ENCODE measurements around the gene SLC9A1. TPM values are rescaled to one million over a fixed set of nuclear protein-coding genes. Genes with fewer than 3 reads are reported as not detected.

Gene SLC9A1
- total and polyA plus RNA-seq, 2 of the 8 experiments (the other 6 are each of a cell fraction or from before 2014, with no cell fraction given), result 11.3 to 25.1 TPM

- TF ChIP-seq PHF8 (conservative IDR thresholded peaks at IDR 0.05; ENCODE audit: low read depth, low read length) (no peak), TCF12 (IDR thresholded peaks at IDR 0.05; ENCODE audit: low read depth, low read length) (no peak), YY1 (IDR thresholded peaks at IDR 0.05; ENCODE audit: low read depth, low read length) (no peak), SIN3A (conservative IDR thresholded peaks at IDR 0.05 in 1 of 2, IDR thresholded peaks at IDR 0.05 in 1 of 2; ENCODE audit: low read depth in 1 of 2, low read length in 2 of 2) (no peak), SUZ12 (IDR thresholded peaks at IDR 0.05; ENCODE audit: low read length) (no peak)
- TF ChIP-seq, protein P1, sequence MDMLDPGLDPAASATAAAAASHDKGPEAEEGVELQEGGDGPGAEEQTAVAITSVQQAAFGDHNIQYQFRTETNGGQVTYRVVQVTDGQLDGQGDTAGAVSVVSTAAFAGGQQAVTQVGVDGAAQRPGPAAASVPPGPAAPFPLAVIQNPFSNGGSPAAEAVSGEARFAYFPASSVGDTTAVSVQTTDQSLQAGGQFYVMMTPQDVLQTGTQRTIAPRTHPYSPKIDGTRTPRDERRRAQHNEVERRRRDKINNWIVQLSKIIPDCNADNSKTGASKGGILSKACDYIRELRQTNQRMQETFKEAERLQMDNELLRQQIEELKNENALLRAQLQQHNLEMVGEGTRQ (IDR thresholded peaks at IDR 0.05; ENCODE audit: low read length), result no peak
Observed at GRCh38 chr1:27117733-27118439, 37.0 kb downstream of the SLC9A1 start (continued).

Measured in H1 (cell line).